Stimulated activated CD8-positive, alpha-beta memory T cell treated with anti-CD3 and anti-CD28 coated beads, Interleukin-2, amount 100 ng/mL, for 1 hour (primary cell): ENCODE data around the gene SPTAN1.

Experiments
- DNase-seq, 2 donors: peaks; one replicate each; pipeline ENCODE4 v3.0.0-alpha.2; 2020; ENCODE audit warnings: low read depth in 2 of 2

Gene SPTAN1

GRCh38 chr9:128600099-128600498, 47.7 kb downstream of the SPTAN1 start:
- DNase-seq = no peak

- DNase-seq = no peak
These were observed 51.3 kb downstream of the SPTAN1 start for GRCh38 chr9:128603697-128604096.

GRCh38 chr9:128607642-128608350, 55.4 kb downstream of the SPTAN1 start:
- DNase-seq = no peak

GRCh38 chr9:128610897-128611296, 58.5 kb downstream of the SPTAN1 start:
- no peak for DNase-seq

- DNase-seq = no peak
These were observed 59.4 kb downstream of the SPTAN1 start for GRCh38 chr9:128611600-128612394.

GRCh38 chr9:128614728-128615127, 62.3 kb downstream of the SPTAN1 start:
- no peak for DNase-seq

GRCh38 chr9:128615571-128615970, 63.2 kb downstream of the SPTAN1 start:
- DNase-seq = no peak

GRCh38 chr9:128617943-128618342, 65.6 kb downstream of the SPTAN1 start:
- DNase-seq = no peak

- DNase-seq = no peak
These were observed 66.7 kb downstream of the SPTAN1 start for GRCh38 chr9:128619127-128619526.

- no peak for DNase-seq
These were observed 67.4 kb downstream of the SPTAN1 start for GRCh38 chr9:128619779-128620178.

GRCh38 chr9:128621730-128622455, 69.5 kb downstream of the SPTAN1 start:
- no peak for DNase-seq

- DNase-seq = no peak
These were observed 72.2 kb downstream of the SPTAN1 start for GRCh38 chr9:128624566-128624965.

- no peak for DNase-seq
These were observed 73.2 kb downstream of the SPTAN1 start for GRCh38 chr9:128625391-128626146.

GRCh38 chr9:128626181-128626580, 73.8 kb downstream of the SPTAN1 start:
- no peak for DNase-seq

GRCh38 chr9:128627127-128627715, 74.8 kb downstream of the SPTAN1 start:
- DNase-seq = no peak

- DNase-seq = no peak
These were observed 75.5 kb downstream of the SPTAN1 start for GRCh38 chr9:128627906-128628305.

GRCh38 chr9:128628471-128629048, 76.2 kb downstream of the SPTAN1 start:
- DNase-seq = no peak

- no peak for DNase-seq
These were observed 76.7 kb downstream of the SPTAN1 start for GRCh38 chr9:128629136-128629535.

GRCh38 chr9:128629852-128630545, 77.6 kb downstream of the SPTAN1 start:
- no peak for DNase-seq

GRCh38 chr9:128631636-128632035, 79.2 kb downstream of the SPTAN1 start:
- DNase-seq = no peak
